Measurements from ENCODE around the gene GSDME. TPM values are rescaled to one million over a fixed set of nuclear protein-coding genes. Genes with fewer than 3 reads are reported as not detected.

The GSDME gene
- total RNA-seq, 1 donor from 2014 or later: 63.7 TPM

DNA sequence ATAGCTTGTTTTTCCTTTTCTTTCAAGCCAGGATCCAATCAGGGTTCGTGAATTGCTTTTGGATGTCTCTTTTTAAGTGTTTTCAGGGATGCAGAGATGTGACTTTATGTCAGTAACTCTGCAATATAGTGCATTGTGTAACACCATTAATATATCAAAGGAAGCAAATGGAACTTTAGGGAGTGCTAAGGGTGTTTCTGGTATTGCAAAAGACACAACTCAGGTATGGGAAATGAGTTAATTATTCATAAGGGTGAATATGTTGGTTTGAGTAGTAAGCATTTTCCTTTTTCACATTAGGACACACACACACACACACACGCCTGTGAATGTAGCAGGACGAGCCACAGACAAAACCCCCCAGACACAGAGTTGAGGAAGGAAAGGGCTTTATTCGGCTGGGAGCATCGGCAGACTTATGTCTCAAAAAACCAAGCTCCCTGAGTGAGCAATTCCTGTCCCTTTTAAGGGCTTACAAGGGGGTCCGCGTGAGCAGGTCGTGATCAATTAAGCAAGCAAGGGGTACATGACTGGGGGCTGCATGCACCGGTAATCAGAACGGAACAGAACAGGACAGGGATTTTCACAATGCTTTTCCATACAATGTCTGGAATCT lies 31.8 kb upstream of the GSDME start:
- no peaks in the 10 kb centered on the region for H3K27me3 ChIP-seq (ENCODE audit: control insufficient read depth, insufficient read depth, low read length)
- DNase-seq (ENCODE audit: low read depth) (peak; percentile 58), FAIRE-seq (no peak)
- no peak overlapping the region for H3K4me3 ChIP-seq (ENCODE audit: low read depth, low read length)
- TF ChIP-seq, protein P1, sequence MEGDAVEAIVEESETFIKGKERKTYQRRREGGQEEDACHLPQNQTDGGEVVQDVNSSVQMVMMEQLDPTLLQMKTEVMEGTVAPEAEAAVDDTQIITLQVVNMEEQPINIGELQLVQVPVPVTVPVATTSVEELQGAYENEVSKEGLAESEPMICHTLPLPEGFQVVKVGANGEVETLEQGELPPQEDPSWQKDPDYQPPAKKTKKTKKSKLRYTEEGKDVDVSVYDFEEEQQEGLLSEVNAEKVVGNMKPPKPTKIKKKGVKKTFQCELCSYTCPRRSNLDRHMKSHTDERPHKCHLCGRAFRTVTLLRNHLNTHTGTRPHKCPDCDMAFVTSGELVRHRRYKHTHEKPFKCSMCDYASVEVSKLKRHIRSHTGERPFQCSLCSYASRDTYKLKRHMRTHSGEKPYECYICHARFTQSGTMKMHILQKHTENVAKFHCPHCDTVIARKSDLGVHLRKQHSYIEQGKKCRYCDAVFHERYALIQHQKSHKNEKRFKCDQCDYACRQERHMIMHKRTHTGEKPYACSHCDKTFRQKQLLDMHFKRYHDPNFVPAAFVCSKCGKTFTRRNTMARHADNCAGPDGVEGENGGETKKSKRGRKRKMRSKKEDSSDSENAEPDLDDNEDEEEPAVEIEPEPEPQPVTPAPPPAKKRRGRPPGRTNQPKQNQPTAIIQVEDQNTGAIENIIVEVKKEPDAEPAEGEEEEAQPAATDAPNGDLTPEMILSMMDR (IDR thresholded peaks at IDR 0.05; ENCODE audit: insufficient read depth, low read length, severe bottlenecking): no peak
- H3K36me3 ChIP-seq (ENCODE audit: control insufficient read depth, insufficient read depth, low read length): no peaks in the 10 kb centered on the region

DNA sequence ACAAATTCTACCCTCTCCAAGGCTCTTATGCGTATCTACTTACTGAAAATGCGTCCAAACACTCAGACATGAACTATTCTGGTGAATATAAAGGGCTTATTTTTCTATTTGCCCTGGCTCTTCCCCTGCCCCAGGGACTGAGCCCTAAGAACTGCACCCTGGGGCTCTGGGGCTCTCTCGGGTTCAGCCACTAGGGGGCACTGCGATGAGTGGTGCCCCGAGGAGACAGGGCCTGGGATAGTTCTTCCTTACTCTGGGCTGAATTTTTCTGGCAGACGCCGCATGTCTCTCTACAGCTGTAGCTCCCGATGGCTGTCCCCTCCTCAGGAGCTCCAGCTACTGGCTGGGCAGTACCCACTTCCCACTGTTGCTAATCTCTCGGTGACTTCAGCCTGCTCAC lies 30.8 kb upstream of the GSDME start:
- no peak for FAIRE-seq

DNA sequence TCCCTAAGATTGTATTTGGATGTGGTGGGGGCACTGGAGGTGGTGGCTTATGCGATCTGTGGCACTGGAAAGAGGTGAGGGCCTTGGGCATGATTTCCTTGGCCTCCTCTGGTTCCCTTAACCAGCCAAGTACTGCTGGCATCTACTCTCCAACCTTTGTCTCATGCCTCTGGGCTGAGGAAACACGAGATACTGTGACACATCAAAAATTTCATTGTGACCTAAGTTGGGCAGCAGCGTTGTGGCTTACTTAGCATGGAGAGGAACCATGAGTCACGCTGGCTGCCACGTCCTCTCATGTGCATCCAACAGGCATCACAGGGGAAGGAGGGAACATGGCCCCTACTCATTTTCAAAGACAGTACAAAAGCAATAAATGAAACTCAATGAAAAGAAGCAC lies 29.7 kb upstream of the GSDME start:
- Histone ChIP-seq H3K27me3 (ENCODE audit: control insufficient read depth, insufficient read depth, low read length) (no peaks in the 10 kb centered on the region), H3K36me3 (ENCODE audit: control insufficient read depth, insufficient read depth, low read length) (no peaks in the 10 kb centered on the region), H3K4me3 (ENCODE audit: low read depth, low read length) (no peak overlapping the region)
- TF ChIP-seq, protein P1 (IDR thresholded peaks at IDR 0.05; ENCODE audit: insufficient read depth, low read length, severe bottlenecking): no peak
- peak; percentile 36 for FAIRE-seq
- DNase-seq (ENCODE audit: low read depth): peak; percentile 95

More for the DNA sequence above, 30.8 kb upstream of the GSDME start:
- Histone ChIP-seq H3K4me3 (ENCODE audit: low read depth, low read length) (no peak overlapping the region), H3K36me3 (ENCODE audit: control insufficient read depth, insufficient read depth, low read length) (no peaks in the 10 kb centered on the region), H3K27me3 (ENCODE audit: control insufficient read depth, insufficient read depth, low read length) (no peaks in the 10 kb centered on the region)
- TF ChIP-seq, protein P1 (IDR thresholded peaks at IDR 0.05; ENCODE audit: insufficient read depth, low read length, severe bottlenecking): peak; percentile 53
- DNase-seq (ENCODE audit: low read depth): no peak

DNA sequence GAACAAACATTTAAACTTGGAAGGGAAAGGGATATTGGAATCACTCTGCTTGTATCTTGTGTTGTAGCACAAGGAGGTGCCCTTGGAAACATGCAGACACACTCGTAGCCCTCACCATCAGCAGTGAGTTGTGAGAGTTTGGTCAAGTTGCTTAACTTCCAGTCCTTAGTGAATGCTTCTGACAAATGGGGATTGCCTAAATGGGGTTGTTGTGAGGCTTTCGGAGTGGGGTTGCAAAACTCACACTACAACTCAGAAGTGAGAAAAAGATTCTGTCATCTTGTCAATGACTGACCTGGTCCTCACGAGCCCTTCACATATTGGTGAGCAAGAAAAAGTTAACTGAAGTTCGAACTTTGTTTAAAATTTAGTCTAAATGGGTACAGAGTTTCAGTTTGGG lies 29.0 kb upstream of the GSDME start:
- no peaks in the 10 kb centered on the region for H3K27me3 ChIP-seq (ENCODE audit: control insufficient read depth, insufficient read depth, low read length)
- no peaks in the 10 kb centered on the region for H3K36me3 ChIP-seq (ENCODE audit: control insufficient read depth, insufficient read depth, low read length)
- FAIRE-seq (no peak), DNase-seq (ENCODE audit: low read depth) (no peak)
- TF ChIP-seq, protein P1 (IDR thresholded peaks at IDR 0.05; ENCODE audit: insufficient read depth, low read length, severe bottlenecking): no peak
- no peak overlapping the region for H3K4me3 ChIP-seq (ENCODE audit: low read depth, low read length)

DNA sequence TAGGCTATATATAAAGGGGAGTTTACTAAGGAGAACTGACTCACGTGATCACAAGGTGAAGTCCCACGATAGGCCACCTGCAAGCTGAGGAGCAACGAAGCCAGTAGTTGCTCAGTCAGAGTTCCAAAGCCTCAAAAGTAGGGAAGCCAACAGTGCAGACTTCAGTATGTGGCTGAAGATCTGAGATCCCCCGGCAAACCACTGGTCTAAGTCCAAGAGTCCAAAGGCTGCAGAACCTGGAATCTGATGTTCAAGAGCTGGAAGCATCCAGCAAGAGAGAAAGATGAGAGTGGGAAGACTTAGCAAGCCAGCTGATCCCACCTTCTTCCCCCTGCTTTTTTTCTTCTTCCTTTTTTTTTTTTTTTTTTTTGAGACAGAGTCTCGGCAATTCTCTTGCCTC lies 27.0 kb upstream of the GSDME start:
- H3K27me3 ChIP-seq (ENCODE audit: control insufficient read depth, insufficient read depth, low read length): no peaks in the 10 kb centered on the region
- H3K4me3 ChIP-seq (ENCODE audit: low read depth, low read length): no peak overlapping the region
- FAIRE-seq (no peak), DNase-seq (ENCODE audit: low read depth) (no peak)
- TF ChIP-seq, protein P1 (IDR thresholded peaks at IDR 0.05; ENCODE audit: insufficient read depth, low read length, severe bottlenecking): no peak
- no peaks in the 10 kb centered on the region for H3K36me3 ChIP-seq (ENCODE audit: control insufficient read depth, insufficient read depth, low read length)

DNA sequence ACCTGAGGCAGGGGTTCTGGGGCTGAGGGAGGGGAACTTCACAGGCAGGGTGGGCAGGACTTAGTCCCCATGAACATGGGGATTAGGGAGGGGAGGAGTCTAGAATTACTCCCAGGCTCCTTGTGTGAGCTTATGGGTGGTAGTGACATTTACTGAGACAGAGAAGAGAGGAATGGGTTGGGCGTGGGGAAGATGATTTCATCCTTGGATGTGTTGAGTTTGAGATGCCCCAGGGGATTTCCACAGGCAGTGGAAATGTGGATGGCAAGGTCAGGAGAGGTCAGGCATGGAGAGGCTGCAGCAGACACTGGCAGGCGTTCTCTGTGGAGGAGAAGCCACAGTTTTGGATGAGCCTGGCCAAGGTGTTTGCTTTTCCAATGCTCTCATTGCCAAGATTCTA lies 26.4 kb upstream of the GSDME start:
- FAIRE-seq (no peak), DNase-seq (ENCODE audit: low read depth) (no peak)
- TF ChIP-seq, protein P1 (IDR thresholded peaks at IDR 0.05; ENCODE audit: insufficient read depth, low read length, severe bottlenecking): no peak

More for the DNA sequence above, 26.4 kb upstream of the GSDME start:
- no peaks in the 10 kb centered on the region for H3K36me3 ChIP-seq (ENCODE audit: control insufficient read depth, insufficient read depth, low read length)
- H3K4me3 ChIP-seq (ENCODE audit: low read depth, low read length): no peak overlapping the region
- no peaks in the 10 kb centered on the region for H3K27me3 ChIP-seq (ENCODE audit: control insufficient read depth, insufficient read depth, low read length)

Data from bronchial epithelial cell (primary cell).